T-helper 22 cell (primary cell): ENCODE data around the gene BTBD2.

ENCODE experiments used
- DNase-seq: peaks from one replicate; pipeline ENCODE4 v3.0.0-alpha.2; 2020; ENCODE audit warnings: low read depth

BTBD2 gene

GRCh38 chr19:1985588-1986356, 29.7 kb downstream of the BTBD2 start:
- no peak for DNase-seq

GRCh38 chr19:1984357-1984756, 31.2 kb downstream of the BTBD2 start:
- DNase-seq, result no peak

GRCh38 chr19:1981253-1981652, 34.3 kb downstream of the BTBD2 start:
- no peak for DNase-seq

- DNase-seq, result no peak
Observed at GRCh38 chr19:1980809-1981181, 34.7 kb downstream of the BTBD2 start.

- DNase-seq, result no peak
Observed at GRCh38 chr19:1980091-1980808, 35.3 kb downstream of the BTBD2 start.

- DNase-seq, result no peak
Observed at GRCh38 chr19:1979642-1980041, 35.9 kb downstream of the BTBD2 start.

- DNase-seq, result no peak
Observed at GRCh38 chr19:1979017-1979416, 36.5 kb downstream of the BTBD2 start.

- DNase-seq, result no peak
Observed at GRCh38 chr19:1978346-1978894, 37.1 kb downstream of the BTBD2 start.

GRCh38 chr19:1977120-1977519, 38.4 kb downstream of the BTBD2 start:
- no peak for DNase-seq

GRCh38 chr19:1975162-1975480, 40.4 kb downstream of the BTBD2 start:
- no peak for DNase-seq

- no peak for DNase-seq
Observed at GRCh38 chr19:1974381-1975161, 40.9 kb downstream of the BTBD2 start.

- DNase-seq, result no peak
Observed at GRCh38 chr19:1970806-1971502, 44.6 kb downstream of the BTBD2 start.

GRCh38 chr19:1970003-1970805, 45.3 kb downstream of the BTBD2 start:
- DNase-seq, result no peak

- no peak for DNase-seq
Observed at GRCh38 chr19:1969176-1970002, 46.1 kb downstream of the BTBD2 start.

- DNase-seq, result no peak
Observed at GRCh38 chr19:1968279-1969175, 47.0 kb downstream of the BTBD2 start.

- DNase-seq, result no peak
Observed at GRCh38 chr19:1967087-1967608, 48.4 kb downstream of the BTBD2 start.

GRCh38 chr19:1962674-1963073, 52.8 kb downstream of the BTBD2 start:
- no peak for DNase-seq

GRCh38 chr19:1961000-1961883, 54.3 kb downstream of the BTBD2 start:
- DNase-seq, result no peak
